Activated CD4-positive, alpha-beta T cell treated with anti-CD3 and anti-CD28 coated beads, Interleukin-2, amount 10 ng/mL, durations not matched to agents 24 days and 14 days (primary cell): ENCODE results near the gene BIRC2. TPM values are rescaled to one million over a fixed set of nuclear protein-coding genes. Genes with fewer than 3 reads are reported as not detected.

Experiments used
- DNase-seq: peaks from one replicate; pipeline ENCODE4 v3.0.0; 2022
- H3K27ac Mint-ChIP-seq: one replicate; pipeline ENCODE4 v1.8.0; 2022; ENCODE audit warnings: mild to moderate bottlenecking, mixed read lengths
- H3K27me3 Mint-ChIP-seq: one replicate; pipeline ENCODE4 v1.8.0; 2022; ENCODE audit warnings: mixed read lengths
- H3K36me3 Mint-ChIP-seq: one replicate; pipeline ENCODE4 v1.8.0; 2022; ENCODE audit warnings: low read depth, mild to moderate bottlenecking, mixed read lengths
- H3K4me1 Mint-ChIP-seq: one replicate; pipeline ENCODE4 v1.8.0; 2021; ENCODE audit warnings: mixed read lengths
- H3K4me3 Mint-ChIP-seq: one replicate; pipeline ENCODE4 v1.8.0; 2022; ENCODE audit warnings: mild to moderate bottlenecking, moderate library complexity, mixed read lengths
- H3K9me3 Mint-ChIP-seq: one replicate; pipeline ENCODE4 v1.8.0; 2021; ENCODE audit warnings: mixed read lengths
- intact Hi-C: fragments of 100-400 bp; cut with micrococcal nuclease; formaldehyde crosslinking; loops from one replicate; pipeline ENCODE4 v1.15.1; 2023
- total RNA-seq: library from RNA; stranded (reverse); gene quantifications from 2 replicates; pipeline ENCODE4 v1.2.3, GENCODE V29; 2022

Gene BIRC2
- total RNA-seq, 1 donor from 2014 or later = 30.8 TPM

GRCh38 chr11:102390667-102391465 is 43.9 kb downstream of the BIRC2 start:
- intact Hi-C loops = loop anchor here (1.0 kb wide), 1 partner anchor 104 kb away; no protein-coding TSS in a partner anchor
- Mint-ChIP-seq H3K36me3 (peaks cover 49% of the 10 kb centered on the region), H3K9me3 (peaks cover 4% of the 10 kb centered on the region), H3K4me1 (peaks cover 31% of the 10 kb centered on the region), H3K27me3 (no peaks in the 10 kb centered on the region), H3K27ac (no peak overlapping the region), H3K4me3 (no peak overlapping the region)
- peak; percentile 87 for DNase-seq

DNA sequence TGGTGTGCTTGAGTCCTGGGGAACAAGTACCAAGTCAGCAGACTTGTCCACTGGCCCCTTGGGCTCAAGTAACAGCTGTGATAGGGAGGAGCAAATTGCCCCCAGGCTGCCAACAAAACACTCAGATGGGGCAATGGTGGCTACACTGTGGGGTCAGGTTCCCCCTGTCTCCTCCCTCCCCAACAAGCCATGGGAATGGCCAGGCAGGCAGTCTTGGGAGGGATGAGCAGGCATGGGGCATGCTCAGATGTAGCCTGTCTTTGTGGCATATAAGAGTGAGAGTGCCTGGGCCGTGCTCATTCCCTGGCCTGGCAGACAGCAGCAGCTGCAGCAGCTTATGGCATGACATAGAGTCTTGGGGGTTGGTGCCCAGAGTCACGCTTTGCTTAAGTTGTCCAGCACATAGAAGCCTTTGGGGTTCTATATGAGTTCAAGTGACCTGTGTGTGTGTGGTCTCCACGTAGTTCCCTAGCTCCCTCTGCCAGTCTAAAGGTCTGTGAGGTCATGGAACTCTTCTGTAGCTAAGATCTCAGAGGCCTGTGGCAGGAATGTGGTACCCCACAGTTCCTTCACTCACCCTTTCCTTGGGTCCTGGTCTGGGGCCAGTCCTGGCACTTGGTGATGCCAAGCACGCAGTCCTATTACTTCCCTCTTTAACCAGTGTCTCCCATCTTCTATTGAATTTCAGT is 44.7 kb downstream of the BIRC2 start:
- H3K4me1 Mint-ChIP-seq = peaks cover 30% of the 10 kb centered on the region
- no peak overlapping the region for H3K27ac Mint-ChIP-seq
- peak; percentile 59 for DNase-seq
- intact Hi-C loops = no loop called here
- H3K4me3 Mint-ChIP-seq = no peak overlapping the region
- no peaks in the 10 kb centered on the region for H3K27me3 Mint-ChIP-seq
- H3K9me3 Mint-ChIP-seq = peaks cover 4% of the 10 kb centered on the region
- peaks cover 51% of the 10 kb centered on the region for H3K36me3 Mint-ChIP-seq

DNA sequence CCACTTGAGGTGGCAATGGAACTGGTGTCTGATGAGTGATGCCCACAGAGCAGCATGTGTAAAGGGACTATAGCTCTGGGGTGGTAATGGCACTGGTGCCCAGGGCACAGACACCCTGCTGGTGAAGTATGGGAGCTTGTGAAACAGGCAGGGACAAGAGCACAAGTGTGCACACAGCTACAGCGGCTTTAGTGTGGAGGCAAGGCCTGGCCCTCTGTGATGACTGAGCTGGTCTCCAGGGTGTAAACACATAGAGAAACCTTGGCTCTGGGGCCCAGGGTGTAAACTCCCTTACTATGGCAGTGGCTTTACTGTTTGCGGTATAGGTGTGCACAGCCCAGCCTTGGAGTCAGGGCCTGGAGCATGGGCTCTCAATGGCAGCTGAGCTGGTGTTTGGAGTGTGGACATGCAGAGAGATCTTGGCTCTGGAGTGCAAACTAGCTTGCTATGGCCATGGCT is 46.3 kb downstream of the BIRC2 start:
- H3K36me3 Mint-ChIP-seq = peaks cover 49% of the 10 kb centered on the region
- DNase-seq = peak; percentile 61
- intact Hi-C loops = no loop called here
- H3K9me3 Mint-ChIP-seq = peaks cover 4% of the 10 kb centered on the region
- no peaks in the 10 kb centered on the region for H3K27me3 Mint-ChIP-seq
- H3K27ac Mint-ChIP-seq = peak overlapping the region; percentile 46
- H3K4me1 Mint-ChIP-seq = peaks cover 36% of the 10 kb centered on the region
- no peak overlapping the region for H3K4me3 Mint-ChIP-seq

DNA sequence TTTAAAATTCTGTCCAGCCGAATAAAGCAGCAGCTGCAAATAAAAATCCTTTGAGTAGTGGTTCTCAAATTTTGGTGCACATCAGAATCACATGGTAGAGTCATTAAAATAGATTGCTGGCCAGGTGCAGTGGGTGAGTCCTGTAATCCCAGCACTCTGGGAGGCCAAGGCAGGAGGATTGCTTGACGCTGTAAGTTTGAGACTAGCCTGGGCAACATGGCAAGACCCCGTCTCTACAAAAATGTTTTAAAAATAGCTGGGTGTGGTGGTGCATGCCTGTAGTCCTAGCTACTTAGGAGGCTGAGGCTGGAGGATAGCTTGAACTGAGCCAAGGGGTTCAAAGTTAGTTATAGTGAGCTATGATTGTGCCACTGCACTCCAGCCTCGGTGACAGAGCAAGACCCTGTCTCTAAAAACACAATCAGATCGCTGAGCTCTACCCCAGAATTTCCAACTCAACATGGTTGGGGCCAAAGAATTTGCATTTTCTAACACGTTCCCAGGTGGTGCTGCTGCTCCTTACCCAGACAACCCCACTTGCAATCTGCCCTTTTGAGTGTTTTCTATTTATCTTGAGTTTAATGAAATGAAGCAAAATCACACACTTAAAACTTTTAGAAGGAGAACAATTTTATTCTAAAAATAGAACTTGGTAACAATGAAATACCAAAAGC is 48.8 kb downstream of the BIRC2 start:
- H3K27me3 Mint-ChIP-seq = no peaks in the 10 kb centered on the region
- DNase-seq = no peak
- H3K9me3 Mint-ChIP-seq = no peaks in the 10 kb centered on the region
- H3K27ac Mint-ChIP-seq = no peak overlapping the region
- H3K4me3 Mint-ChIP-seq = no peak overlapping the region
- peaks cover 45% of the 10 kb centered on the region for H3K36me3 Mint-ChIP-seq
- peaks cover 28% of the 10 kb centered on the region for H3K4me1 Mint-ChIP-seq
- intact Hi-C loops = loop anchor here (1.0 to 5.0 kb wide), 6 partner anchors 21 to 93 kb away; partner anchors contain the start of genes BIRC2 and TMEM123

DNA sequence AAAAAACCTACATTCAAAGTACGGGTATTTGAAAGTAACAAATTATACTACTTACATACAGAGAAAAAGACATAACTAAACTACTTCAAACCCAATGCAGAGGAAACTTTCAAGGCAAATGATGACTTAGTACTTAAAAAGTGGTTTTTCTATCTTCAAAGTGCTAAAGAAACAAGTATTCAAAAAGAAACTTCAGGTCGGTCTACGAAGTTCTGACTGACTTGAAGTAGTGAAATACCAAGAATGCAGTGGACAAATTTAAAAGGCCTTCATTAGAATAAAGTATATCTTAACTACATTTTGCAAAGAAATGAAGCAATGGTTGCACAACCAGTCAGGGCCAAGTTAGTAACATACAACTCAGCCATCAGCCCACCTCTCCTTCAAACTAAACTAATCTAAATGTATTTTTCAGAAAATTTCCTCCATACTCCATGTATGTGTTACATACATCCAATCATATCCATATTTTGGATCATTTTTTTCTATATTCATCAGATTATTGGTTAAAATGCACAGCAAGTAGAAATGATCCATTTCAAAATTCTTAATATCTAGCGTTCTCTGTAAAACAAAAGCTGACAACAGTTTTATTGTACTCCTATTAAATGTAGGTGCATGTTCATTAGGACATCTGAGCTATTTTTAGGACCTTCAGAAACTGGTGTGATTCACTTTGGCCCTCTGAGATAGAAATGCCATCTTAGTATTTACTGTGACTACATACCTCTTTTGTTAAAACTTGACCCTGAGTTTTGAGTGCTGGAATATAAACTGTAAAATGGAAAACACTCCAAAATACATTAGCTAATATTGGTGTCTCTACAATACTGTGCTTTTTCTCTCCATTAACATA is 49.9 kb downstream of the BIRC2 start:
- intact Hi-C loops = loop anchor here (1.0 to 5.0 kb wide), 6 partner anchors 20 to 92 kb away; partner anchors contain the start of genes BIRC2 and TMEM123
- Mint-ChIP-seq H3K4me3 (no peak overlapping the region), H3K27ac (peak overlapping the region; percentile 69), H3K36me3 (peaks cover 56% of the 10 kb centered on the region), H3K9me3 (no peaks in the 10 kb centered on the region), H3K27me3 (no peaks in the 10 kb centered on the region), H3K4me1 (peaks cover 32% of the 10 kb centered on the region)
- no peak for DNase-seq

DNA sequence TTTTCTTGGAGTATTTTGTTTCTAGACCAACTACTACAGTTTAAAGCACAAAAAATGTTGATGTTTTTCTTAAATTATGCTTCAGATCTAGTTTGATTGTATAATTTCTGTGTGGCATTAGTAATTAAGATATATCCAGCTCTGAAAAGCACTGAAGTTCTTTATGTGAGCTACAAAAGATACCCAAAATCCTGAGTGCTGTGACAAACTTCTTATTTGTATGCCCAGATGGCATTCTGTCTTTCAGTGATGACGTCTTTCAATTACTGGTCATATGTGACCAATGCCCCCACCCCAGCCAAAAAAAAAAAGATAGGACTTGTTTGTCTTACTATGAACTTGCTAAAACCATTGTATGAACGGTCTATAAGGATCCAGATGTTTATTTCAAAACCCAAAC is 51.3 kb downstream of the BIRC2 start:
- no peak overlapping the region for H3K4me3 Mint-ChIP-seq
- peaks cover 34% of the 10 kb centered on the region for H3K4me1 Mint-ChIP-seq
- H3K36me3 Mint-ChIP-seq = peaks cover 58% of the 10 kb centered on the region
- intact Hi-C loops = loop anchor here (5.0 kb wide), 1 partner anchor 34 kb away; no protein-coding TSS in a partner anchor
- H3K27me3 Mint-ChIP-seq = no peaks in the 10 kb centered on the region
- DNase-seq = no peak
- no peak overlapping the region for H3K27ac Mint-ChIP-seq
- no peaks in the 10 kb centered on the region for H3K9me3 Mint-ChIP-seq

DNA sequence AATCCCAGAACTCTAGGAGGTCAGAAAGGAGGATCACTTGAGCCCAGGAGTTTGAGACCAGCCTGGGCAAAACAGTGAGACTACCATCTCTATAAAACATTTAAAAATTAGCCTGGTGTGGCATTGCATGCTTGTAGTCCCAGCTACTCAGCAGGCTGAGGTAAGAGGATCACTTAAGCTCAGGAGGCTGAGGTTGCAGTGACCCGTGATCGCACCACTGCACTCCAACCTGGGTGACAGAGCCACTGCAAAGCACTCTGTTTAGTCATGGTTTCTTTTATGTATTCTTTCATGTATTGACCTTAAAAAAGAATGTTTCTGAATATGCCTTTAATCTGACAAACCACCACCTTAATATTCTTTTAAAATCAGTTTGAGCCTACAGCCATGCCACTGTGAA is 52.2 kb downstream of the BIRC2 start:
- no peaks in the 10 kb centered on the region for H3K9me3 Mint-ChIP-seq
- H3K4me1 Mint-ChIP-seq = peaks cover 37% of the 10 kb centered on the region
- H3K36me3 Mint-ChIP-seq = peaks cover 59% of the 10 kb centered on the region
- no peak overlapping the region for H3K4me3 Mint-ChIP-seq
- no peak for DNase-seq
- no peaks in the 10 kb centered on the region for H3K27me3 Mint-ChIP-seq
- H3K27ac Mint-ChIP-seq = no peak overlapping the region
- intact Hi-C loops = loop anchor here (5.0 kb wide), 1 partner anchor 33 kb away; no protein-coding TSS in a partner anchor

DNA sequence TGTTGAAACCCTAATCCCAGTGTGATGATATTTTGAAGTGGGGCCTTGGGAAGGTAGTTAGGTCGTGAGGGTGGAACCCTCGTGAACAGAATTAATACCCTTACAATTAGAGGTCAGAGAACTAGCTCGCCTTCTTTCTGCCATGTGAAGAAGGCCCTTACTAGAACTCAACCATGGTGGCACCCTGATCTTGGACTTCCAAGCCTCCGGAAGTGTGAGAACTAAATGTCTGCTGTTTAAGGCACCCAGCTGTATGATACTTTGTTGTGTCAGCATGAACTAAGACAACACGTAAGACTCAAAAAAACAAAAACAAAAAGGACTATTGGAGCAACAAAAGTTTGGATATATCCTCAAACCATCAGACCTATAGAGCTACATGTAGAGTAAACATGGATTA is 53.6 kb downstream of the BIRC2 start:
- Mint-ChIP-seq H3K36me3 (peaks cover 56% of the 10 kb centered on the region), H3K27me3 (no peaks in the 10 kb centered on the region), H3K27ac (no peak overlapping the region), H3K9me3 (no peaks in the 10 kb centered on the region), H3K4me3 (no peak overlapping the region), H3K4me1 (peaks cover 41% of the 10 kb centered on the region)
- DNase-seq = no peak
- intact Hi-C loops = no loop called here

- Mint-ChIP-seq H3K27ac (peak overlapping the region; percentile 52), H3K4me1 (peaks cover 43% of the 10 kb centered on the region), H3K4me3 (no peak overlapping the region), H3K36me3 (peaks cover 57% of the 10 kb centered on the region), H3K9me3 (no peaks in the 10 kb centered on the region), H3K27me3 (no peaks in the 10 kb centered on the region)
- no peak for DNase-seq
- intact Hi-C loops = no loop called here
Measured at GRCh38 chr11:102401905-102402304, 54.9 kb downstream of the BIRC2 start.

DNA sequence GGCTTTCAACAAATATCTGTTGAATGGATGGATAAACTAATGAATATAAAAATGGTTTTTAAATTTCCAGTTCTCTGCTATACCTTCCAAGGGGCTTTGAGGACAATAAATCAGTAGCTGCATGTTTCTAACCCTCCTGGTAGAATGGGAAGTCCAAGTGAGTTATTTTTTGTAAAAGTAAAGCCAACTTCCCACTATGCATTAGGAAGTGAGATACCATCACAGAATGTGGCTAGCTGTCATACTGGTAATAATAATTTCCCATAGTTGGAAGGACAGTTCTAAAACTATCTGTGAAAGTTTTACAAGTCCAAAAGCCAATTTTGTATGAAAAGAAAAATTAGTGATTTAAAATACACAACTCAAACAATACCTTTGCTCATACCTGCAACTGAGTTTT is 55.5 kb downstream of the BIRC2 start:
- no peaks in the 10 kb centered on the region for H3K27me3 Mint-ChIP-seq
- no peak overlapping the region for H3K4me3 Mint-ChIP-seq
- intact Hi-C loops = no loop called here
- peak overlapping the region; percentile 9 for H3K27ac Mint-ChIP-seq
- peaks cover 44% of the 10 kb centered on the region for H3K4me1 Mint-ChIP-seq
- DNase-seq = no peak
- H3K9me3 Mint-ChIP-seq = no peaks in the 10 kb centered on the region
- peaks cover 54% of the 10 kb centered on the region for H3K36me3 Mint-ChIP-seq

DNA sequence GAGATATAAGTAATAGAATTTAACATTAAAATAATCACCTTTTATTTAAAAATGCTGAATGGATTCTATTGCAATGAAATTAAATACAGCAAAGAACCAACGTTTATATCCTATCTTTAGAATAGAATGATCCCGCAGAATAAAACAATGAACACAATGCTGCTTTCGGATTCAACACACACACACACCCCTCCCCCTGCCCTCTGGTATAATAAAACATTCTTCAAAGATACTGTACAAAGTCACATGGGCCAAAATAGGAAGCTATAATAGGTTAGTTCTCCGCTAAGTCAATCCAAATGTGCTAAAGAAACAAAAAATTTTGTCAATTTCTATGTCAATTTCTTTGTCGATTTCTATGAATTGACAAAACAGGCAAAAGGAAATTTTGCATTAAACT is 58.5 kb downstream of the BIRC2 start:
- no peak overlapping the region for H3K4me3 Mint-ChIP-seq
- no peaks in the 10 kb centered on the region for H3K27me3 Mint-ChIP-seq
- H3K27ac Mint-ChIP-seq = no peak overlapping the region
- no peaks in the 10 kb centered on the region for H3K9me3 Mint-ChIP-seq
- H3K36me3 Mint-ChIP-seq = peaks cover 56% of the 10 kb centered on the region
- intact Hi-C loops = no loop called here
- DNase-seq = no peak
- H3K4me1 Mint-ChIP-seq = peaks cover 49% of the 10 kb centered on the region

DNA sequence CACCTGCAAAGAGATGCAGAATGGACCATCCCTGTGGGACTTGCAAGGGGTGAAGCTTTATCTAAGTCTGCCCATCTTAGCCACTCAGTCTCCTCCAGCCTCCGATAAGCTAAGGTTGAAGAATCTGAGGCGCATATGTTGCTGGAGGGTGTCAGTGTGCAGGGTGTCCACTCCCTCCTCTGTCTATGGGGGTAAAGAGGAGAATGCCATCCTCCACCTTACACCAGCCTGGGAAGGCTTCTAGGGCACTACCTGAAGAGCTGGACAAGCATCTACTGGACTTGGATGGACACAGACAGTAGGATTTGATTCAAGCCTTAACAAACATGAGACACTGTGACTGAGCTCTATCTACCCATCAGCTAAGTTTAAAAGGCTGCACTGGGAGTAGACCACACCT is 59.1 kb downstream of the BIRC2 start:
- peaks cover 52% of the 10 kb centered on the region for H3K4me1 Mint-ChIP-seq
- H3K27ac Mint-ChIP-seq = no peak overlapping the region
- no peaks in the 10 kb centered on the region for H3K9me3 Mint-ChIP-seq
- DNase-seq = no peak
- peaks cover 51% of the 10 kb centered on the region for H3K36me3 Mint-ChIP-seq
- no peaks in the 10 kb centered on the region for H3K27me3 Mint-ChIP-seq
- intact Hi-C loops = no loop called here
- H3K4me3 Mint-ChIP-seq = no peak overlapping the region

GRCh38 chr11:102407901-102408300 is 60.9 kb downstream of the BIRC2 start:
- no peak for DNase-seq
- peaks cover 41% of the 10 kb centered on the region for H3K36me3 Mint-ChIP-seq
- H3K27me3 Mint-ChIP-seq = no peaks in the 10 kb centered on the region
- H3K27ac Mint-ChIP-seq = no peak overlapping the region
- H3K4me1 Mint-ChIP-seq = peaks cover 45% of the 10 kb centered on the region
- intact Hi-C loops = no loop called here
- H3K9me3 Mint-ChIP-seq = no peaks in the 10 kb centered on the region
- no peak overlapping the region for H3K4me3 Mint-ChIP-seq
